ENCODE measurements around the gene EIF4EBP2. TPM values are rescaled to one million over a fixed set of nuclear protein-coding genes. Genes with fewer than 3 reads are reported as not detected.

EIF4EBP2 gene
- total and polyA plus RNA-seq, 2 of the 13 experiments (the other 11 are each of a cell fraction or from before 2014, with no cell fraction given) = 16.9 to 22.0 TPM

GRCh38 chr10:70404036-70404786 lies at the start of gene EIF4EBP2 (continued):
- TF ChIP-seq ZNF142 (CRISPR knock-in tag; IDR thresholded peaks at IDR 0.05) (peak; percentile 41; the same call in 1 of the 2 replicates), ZNF670 (CRISPR knock-in tag; IDR thresholded peaks at IDR 0.05; ENCODE audit: borderline replicate concordance) (0 out of 2 replicates have a peak, but pooled peaks have one; percentile 20), ZNF274 (CRISPR knock-in tag; IDR thresholded peaks at IDR 0.05) (peak; percentile 76), CREB1 (IDR thresholded peaks at IDR 0.05) (peak; percentile 87), CREB1 (CRISPR knock-in tag; IDR thresholded peaks at IDR 0.05) (peak; percentile 90), ZNF441 (CRISPR knock-in tag; IDR thresholded peaks at IDR 0.05; ENCODE audit: borderline replicate concordance) (peak; percentile 70; the same call in 1 of the 2 replicates), CBX5 (CRISPR knock-in tag; IDR thresholded peaks at IDR 0.05; ENCODE audit: borderline replicate concordance) (peak; percentile 24; the same call in 1 of the 2 replicates), ZNF777 (CRISPR knock-in tag; IDR thresholded peaks at IDR 0.05) (no peak; the same call in 1 of the 2 replicates), NCOA1 (CRISPR knock-in tag; IDR thresholded peaks at IDR 0.05) (0 out of 2 replicates have a peak, but pooled peaks have one; percentile 20), E2F5 (CRISPR knock-in tag; conservative IDR thresholded peaks at IDR 0.05) (peak; percentile 56; the same call in 1 of the 2 replicates), THAP11 (CRISPR knock-in tag; IDR thresholded peaks at IDR 0.05) (peak; percentile 81), MED1 (CRISPR knock-in tag; IDR thresholded peaks at IDR 0.05) (peak; percentile 68; the same call in 1 of the 2 replicates), IRF2 (CRISPR knock-in tag; IDR thresholded peaks at IDR 0.05) (peak; percentile 85; the same call in 1 of the 2 replicates), ZNF160 (CRISPR knock-in tag; IDR thresholded peaks at IDR 0.05) (0 out of 2 replicates have a peak, but pooled peaks have one; percentile 40), PBX2 (CRISPR knock-in tag; IDR thresholded peaks at IDR 0.05) (no peak), SP1 (IDR thresholded peaks at IDR 0.05) (no peak), SP1 (CRISPR knock-in tag; IDR thresholded peaks at IDR 0.05) (peak; percentile 86), GMEB1 (CRISPR knock-in tag; IDR thresholded peaks at IDR 0.05; ENCODE audit: borderline replicate concordance) (peak; percentile 66), KDM4B (CRISPR knock-in tag; IDR thresholded peaks at IDR 0.05) (0 out of 2 replicates have a peak, but pooled peaks have one; percentile 73), ZNF230 (CRISPR knock-in tag; IDR thresholded peaks at IDR 0.05) (no peak), FOSL2 (CRISPR knock-in tag; IDR thresholded peaks at IDR 0.05) (peak; percentile 53), ZNF768 (CRISPR knock-in tag; IDR thresholded peaks at IDR 0.05) (peak; percentile 76; the same call in 1 of the 2 replicates)
